ENCODE data around the gene AP1S2. TPM values are rescaled to one million over a fixed set of nuclear protein-coding genes. Genes with fewer than 3 reads are reported as not detected.

The AP1S2 gene
- total RNA-seq, 2 experiments from 2014 or later: 40.2 to 49.5 TPM

DNA sequence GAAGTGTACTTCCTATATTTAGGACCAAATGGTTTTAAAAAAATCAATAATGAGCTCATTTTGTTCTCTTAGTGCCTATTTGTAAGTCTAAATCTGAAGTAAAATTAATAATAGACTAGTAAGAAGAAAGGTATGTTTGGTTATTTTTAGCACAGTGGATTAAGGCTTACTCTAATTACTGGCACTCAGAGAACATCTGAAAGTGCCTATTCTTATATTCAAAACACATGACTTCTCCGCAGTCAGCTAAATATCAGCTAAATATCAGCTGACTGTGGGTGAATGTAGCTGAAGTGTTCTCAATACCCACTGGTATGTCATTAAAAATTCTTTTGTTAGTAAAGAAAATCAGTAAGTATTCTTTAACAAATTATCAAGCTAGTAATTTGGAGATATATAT is 6.0 kb downstream of the AP1S2 start:
- no peak overlapping the region for H3K4me2 ChIP-seq (ENCODE audit: low read length)
- TF ChIP-seq, protein P1, sequence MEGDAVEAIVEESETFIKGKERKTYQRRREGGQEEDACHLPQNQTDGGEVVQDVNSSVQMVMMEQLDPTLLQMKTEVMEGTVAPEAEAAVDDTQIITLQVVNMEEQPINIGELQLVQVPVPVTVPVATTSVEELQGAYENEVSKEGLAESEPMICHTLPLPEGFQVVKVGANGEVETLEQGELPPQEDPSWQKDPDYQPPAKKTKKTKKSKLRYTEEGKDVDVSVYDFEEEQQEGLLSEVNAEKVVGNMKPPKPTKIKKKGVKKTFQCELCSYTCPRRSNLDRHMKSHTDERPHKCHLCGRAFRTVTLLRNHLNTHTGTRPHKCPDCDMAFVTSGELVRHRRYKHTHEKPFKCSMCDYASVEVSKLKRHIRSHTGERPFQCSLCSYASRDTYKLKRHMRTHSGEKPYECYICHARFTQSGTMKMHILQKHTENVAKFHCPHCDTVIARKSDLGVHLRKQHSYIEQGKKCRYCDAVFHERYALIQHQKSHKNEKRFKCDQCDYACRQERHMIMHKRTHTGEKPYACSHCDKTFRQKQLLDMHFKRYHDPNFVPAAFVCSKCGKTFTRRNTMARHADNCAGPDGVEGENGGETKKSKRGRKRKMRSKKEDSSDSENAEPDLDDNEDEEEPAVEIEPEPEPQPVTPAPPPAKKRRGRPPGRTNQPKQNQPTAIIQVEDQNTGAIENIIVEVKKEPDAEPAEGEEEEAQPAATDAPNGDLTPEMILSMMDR (conservative IDR thresholded peaks at IDR 0.05; ENCODE audit: low read length): no peak
- TF ChIP-seq EZH2phosphoT487 (IDR thresholded peaks at IDR 0.05; ENCODE audit: borderline replicate concordance, low read depth, low read length): no peak
- CTCF ChIA-PET (ENCODE audit: unreplicated experiment): no interaction called here

GRCh38 chrX:15843960-15844359 is 10.7 kb downstream of the AP1S2 start:
- H3K4me1 ChIP-seq (ENCODE audit: insufficient read depth, low read length, poor library complexity, severe bottlenecking): no peaks in the 10 kb centered on the region
- BruUV-seq (replicated peaks): no TSS peak
- no peak overlapping the region for H3K4me2 ChIP-seq (ENCODE audit: low read length)
- H3K9me2 ChIP-seq (ENCODE audit: insufficient read depth, low read length): no peaks in the 10 kb centered on the region
- no peak overlapping the region for H3K4me3 ChIP-seq (ENCODE audit: low read depth, low read length, poor library complexity, severe bottlenecking)
- no peak for TF ChIP-seq EZH2phosphoT487 (IDR thresholded peaks at IDR 0.05; ENCODE audit: borderline replicate concordance, low read depth, low read length)
- TF ChIP-seq, protein P1 (conservative IDR thresholded peaks at IDR 0.05; ENCODE audit: low read length): no peak
- no peak overlapping the region for H3K27ac ChIP-seq (ENCODE audit: low read depth, low read length, poor library complexity, severe bottlenecking)
- no peak for DNase-seq (ENCODE audit: low spot score)
- ChIA-PET POLR2A (interaction anchor here (0.6 to 0.7 kb wide), 2 partner anchors 939 to 995 kb away, joined by 3 read pairs; no protein-coding TSS in a partner anchor), CTCF (ENCODE audit: unreplicated experiment) (no interaction called here)
- peaks cover 4% of the 10 kb centered on the region; the same call in 1 of the 2 replicates for H3K79me2 ChIP-seq (ENCODE audit: insufficient read depth, low read depth, low read length)
- H3K36me3 ChIP-seq (ENCODE audit: insufficient read depth, low read length): peaks cover 88% of the 10 kb centered on the region
- no peak overlapping the region for H2AFZ ChIP-seq (ENCODE audit: low read length)
- intact Hi-C loops (cut with micrococcal nuclease; ENCODE audit: unreplicated experiment): no loop called here
- H3K9me3 ChIP-seq (ENCODE audit: low read length): no peaks in the 10 kb centered on the region
- H4K20me1 ChIP-seq (ENCODE audit: insufficient read depth, low read length): no peaks in the 10 kb centered on the region

More for the DNA sequence above, 6.0 kb downstream of the AP1S2 start:
- Histone ChIP-seq H3K9me2 (ENCODE audit: insufficient read depth, low read length) (no peaks in the 10 kb centered on the region), H3K4me1 (ENCODE audit: insufficient read depth, low read length, poor library complexity, severe bottlenecking) (peaks cover 16% of the 10 kb centered on the region), H3K9me3 (ENCODE audit: low read length) (no peaks in the 10 kb centered on the region), H3K79me2 (ENCODE audit: insufficient read depth, low read depth, low read length) (peaks cover 19% of the 10 kb centered on the region; the same call in 1 of the 2 replicates), H3K27ac (ENCODE audit: low read depth, low read length, poor library complexity, severe bottlenecking) (no peak overlapping the region), H3K36me3 (ENCODE audit: insufficient read depth, low read length) (peaks cover 76% of the 10 kb centered on the region), H4K20me1 (ENCODE audit: insufficient read depth, low read length) (no peaks in the 10 kb centered on the region), H3K4me3 (ENCODE audit: low read depth, low read length, poor library complexity, severe bottlenecking) (no peak overlapping the region), H2AFZ (ENCODE audit: low read length) (no peak overlapping the region)
- intact Hi-C loops (cut with micrococcal nuclease; ENCODE audit: unreplicated experiment): no loop called here
- DNase-seq (ENCODE audit: low spot score): no peak
- BruUV-seq (replicated peaks): no TSS peak
- POLR2A ChIA-PET: interaction anchor here (0.6 to 1.2 kb wide), 3 partner anchors 19 to 69 kb away, joined by 3 read pairs; no protein-coding TSS in a partner anchor

DNA sequence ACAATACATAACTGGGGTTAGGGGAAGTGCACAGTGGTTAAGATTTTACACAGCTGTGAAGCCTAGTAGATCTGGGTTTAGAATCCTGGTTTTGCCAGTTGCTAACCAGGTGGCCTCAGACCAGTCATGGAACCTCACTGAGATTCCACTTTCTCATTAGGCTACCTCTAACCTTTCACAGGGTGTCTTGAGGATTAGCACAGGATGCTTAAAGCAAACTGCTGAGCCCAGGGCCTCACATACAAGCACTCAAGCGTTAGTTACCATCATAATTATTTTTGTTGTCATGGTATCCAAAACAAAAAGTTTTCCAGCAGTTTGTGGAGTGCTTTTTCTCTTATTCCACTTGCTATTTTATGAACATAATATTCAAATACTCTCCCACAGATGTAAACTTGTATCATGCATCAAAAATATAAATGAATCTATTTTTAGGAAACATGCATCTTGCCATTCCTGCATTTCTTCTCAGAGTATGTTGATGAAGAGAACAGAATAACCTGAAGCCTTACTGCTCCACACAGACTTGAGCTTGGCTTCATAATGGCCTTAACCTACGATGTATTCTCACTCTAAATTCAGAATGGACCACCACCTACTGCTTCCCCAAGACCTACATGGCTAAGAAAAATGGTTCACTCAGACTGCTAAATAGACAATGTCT is 12.6 kb downstream of the AP1S2 start:
- H3K4me2 ChIP-seq (ENCODE audit: low read length): no peak overlapping the region
- H3K27ac ChIP-seq (ENCODE audit: low read depth, low read length, poor library complexity, severe bottlenecking): no peak overlapping the region
- H3K9me3 ChIP-seq (ENCODE audit: low read length): no peaks in the 10 kb centered on the region
- H3K9me2 ChIP-seq (ENCODE audit: insufficient read depth, low read length): no peaks in the 10 kb centered on the region
- no peaks in the 10 kb centered on the region; the same call in 1 of the 2 replicates for H3K79me2 ChIP-seq (ENCODE audit: insufficient read depth, low read depth, low read length)
- H3K36me3 ChIP-seq (ENCODE audit: insufficient read depth, low read length): peaks cover 84% of the 10 kb centered on the region
- H3K4me3 ChIP-seq (ENCODE audit: low read depth, low read length, poor library complexity, severe bottlenecking): no peak overlapping the region
- ChIA-PET POLR2A (interaction anchor here (0.9 kb wide), 1 partner anchor 52 kb away, joined by 3 read pairs; the partner anchor contains the start of gene ZRSR2), CTCF (ENCODE audit: unreplicated experiment) (no interaction called here)
- intact Hi-C loops (cut with micrococcal nuclease; ENCODE audit: unreplicated experiment): no loop called here
- H3K4me1 ChIP-seq (ENCODE audit: insufficient read depth, low read length, poor library complexity, severe bottlenecking): no peaks in the 10 kb centered on the region
- TF ChIP-seq EZH2phosphoT487 (IDR thresholded peaks at IDR 0.05; ENCODE audit: borderline replicate concordance, low read depth, low read length): no peak
- TF ChIP-seq, protein P1 (conservative IDR thresholded peaks at IDR 0.05; ENCODE audit: low read length): no peak
- no peak overlapping the region for H2AFZ ChIP-seq (ENCODE audit: low read length)
- no TSS peak for BruUV-seq (replicated peaks)
- H4K20me1 ChIP-seq (ENCODE audit: insufficient read depth, low read length): no peaks in the 10 kb centered on the region
- DNase-seq (ENCODE audit: low spot score): no peak
